Activated effector memory CD4-positive, alpha-beta T cell treated with anti-CD3 and anti-CD28 coated beads, Interleukin-2, amount 50 U/mL, for 16 hours (primary cell): ENCODE results near the gene ZNF430.
A peak's percentile ranks its signal among the peaks of the same experiment; 100 is the strongest.
"Not testable (repeated sequence)": the region's sequence is repeated elsewhere in the genome, so short reads cannot be mapped to it uniquely, and the experiment has no call there.

Experiments
- DNase-seq: peaks from one replicate; pipeline ENCODE4 v3.0.0-alpha.2; 2020

Gene ZNF430

GRCh38 chr19:21020298-21021227, at the start of gene ZNF430:
TSS of gene ZNF430 (plus strand) at chr19:21020657. CDS start at chr19:21020801, 144 bp downstream.
- DNase-seq: peak; percentile 96

- not testable (repeated sequence) for DNase-seq
Observed at GRCh38 chr19:20992788-20993187, 27.7 kb upstream of the ZNF430 start.

- DNase-seq: peak; percentile 94
Observed at GRCh38 chr19:20999731-21000352, 20.6 kb upstream of the ZNF430 start.

GRCh38 chr19:21021238-21021637, 781 bp downstream of the ZNF430 start:
- not testable (repeated sequence) for DNase-seq

- peak; percentile 70 for DNase-seq
Observed at GRCh38 chr19:21022996-21023395, 2.5 kb downstream of the ZNF430 start.

- DNase-seq: no peak
Observed at GRCh38 chr19:21023901-21024300, 3.4 kb downstream of the ZNF430 start.

- DNase-seq: no peak
Observed at GRCh38 chr19:21028969-21029268, 8.5 kb downstream of the ZNF430 start.

GRCh38 chr19:21045028-21045427, 24.6 kb downstream of the ZNF430 start:
- DNase-seq: no peak

- no peak for DNase-seq
Observed at GRCh38 chr19:21046489-21046888, 26.0 kb downstream of the ZNF430 start.

- no peak for DNase-seq
Observed at GRCh38 chr19:21047716-21048115, 27.3 kb downstream of the ZNF430 start.

GRCh38 chr19:21052902-21053301, 32.4 kb downstream of the ZNF430 start:
- DNase-seq: no peak

GRCh38 chr19:21065336-21065735, 44.9 kb downstream of the ZNF430 start:
- DNase-seq: no peak

GRCh38 chr19:21082011-21082975, 61.8 kb downstream of the ZNF430 start, which contains the start of gene ZNF714:
TSS of gene ZNF714 (plus strand) at chr19:21082203. CDS start at chr19:21098269, 16,066 bp downstream.
- peak; percentile 93 for DNase-seq

GRCh38 chr19:21084343-21084742, 63.9 kb downstream of the ZNF430 start:
- DNase-seq: no peak

- no peak for DNase-seq
Observed at GRCh38 chr19:21087871-21088270, 67.4 kb downstream of the ZNF430 start.

GRCh38 chr19:21092109-21092508, 71.7 kb downstream of the ZNF430 start:
- no peak for DNase-seq

GRCh38 chr19:21094347-21095025, 74.0 kb downstream of the ZNF430 start:
- DNase-seq: no peak

GRCh38 chr19:21098291-21098690, 77.8 kb downstream of the ZNF430 start:
- DNase-seq: no peak

GRCh38 chr19:21101521-21102242, 81.2 kb downstream of the ZNF430 start:
- no peak for DNase-seq

GRCh38 chr19:21109116-21109515, 88.7 kb downstream of the ZNF430 start:
- no peak for DNase-seq
